Measurements from ENCODE around the gene MRPL9.

MRPL9 gene

GRCh38 chr1:151801310-151801820 is 38.1 kb upstream of the MRPL9 start:
- TF ChIP-seq CTCF (IDR thresholded peaks at IDR 0.05; ENCODE audit: low read depth, low read length): no peak
- H3K4me3 ChIP-seq (replicated peaks in 1 of 2; ENCODE audit: low read depth in 2 of 2, low read length in 2 of 2): no peak overlapping the region
- no peak for DNase-seq (ENCODE audit: low read depth in 2 of 2)

- no peak for DNase-seq (ENCODE audit: low read depth in 2 of 2)
- no peak for TF ChIP-seq CTCF (IDR thresholded peaks at IDR 0.05; ENCODE audit: low read depth, low read length)
Measured at GRCh38 chr1:151800830-151801229, 37.5 kb upstream of the MRPL9 start.

GRCh38 chr1:151799179-151800022 is 36.1 kb upstream of the MRPL9 start:
- no peak for DNase-seq (ENCODE audit: low read depth in 2 of 2)
- no peak overlapping the region for H3K4me3 ChIP-seq (replicated peaks in 1 of 2; ENCODE audit: low read depth in 2 of 2, low read length in 2 of 2)
- no peak for TF ChIP-seq CTCF (IDR thresholded peaks at IDR 0.05; ENCODE audit: low read depth, low read length)

More at GRCh38 chr1:151800830-151801229, 37.5 kb upstream of the MRPL9 start:
- H3K4me3 ChIP-seq (replicated peaks in 1 of 2; ENCODE audit: low read depth in 2 of 2, low read length in 2 of 2): no peak overlapping the region

- no peak for TF ChIP-seq CTCF (IDR thresholded peaks at IDR 0.05; ENCODE audit: low read depth, low read length)
- no peak for DNase-seq (ENCODE audit: low read depth in 2 of 2)
- H3K4me3 ChIP-seq (replicated peaks in 1 of 2; ENCODE audit: low read depth in 2 of 2, low read length in 2 of 2): no peak overlapping the region
Measured at GRCh38 chr1:151798571-151798970, 35.3 kb upstream of the MRPL9 start.

GRCh38 chr1:151790940-151791651 is 27.8 kb upstream of the MRPL9 start:
- peak overlapping the region; percentile 61 to 76 for H3K4me3 ChIP-seq (replicated peaks in 1 of 2; ENCODE audit: low read depth in 2 of 2, low read length in 2 of 2)
- no peak for TF ChIP-seq CTCF (IDR thresholded peaks at IDR 0.05; ENCODE audit: low read depth, low read length)
- peak in 1 of 2 donors; percentile 13 for DNase-seq (ENCODE audit: low read depth in 2 of 2)

- peak; percentile 99 for DNase-seq (ENCODE audit: low read depth in 2 of 2)
- peak; percentile 8 for TF ChIP-seq CTCF (IDR thresholded peaks at IDR 0.05; ENCODE audit: low read depth, low read length)
- peak within 1 kb of the TSS; percentile 61 to 76 for H3K4me3 ChIP-seq (replicated peaks in 1 of 2; ENCODE audit: low read depth in 2 of 2, low read length in 2 of 2)
Measured at GRCh38 chr1:151790071-151790939, 27.0 kb upstream of the MRPL9 start, which contains the start of gene TDRKH. TSS of gene TDRKH (minus strand) at chr1:151790500. CDS start at chr1:151783022, 7,478 bp downstream.

Data from cardiac fibroblast (primary cell).